ENCODE measurements around the gene IQCE.

DNA sequence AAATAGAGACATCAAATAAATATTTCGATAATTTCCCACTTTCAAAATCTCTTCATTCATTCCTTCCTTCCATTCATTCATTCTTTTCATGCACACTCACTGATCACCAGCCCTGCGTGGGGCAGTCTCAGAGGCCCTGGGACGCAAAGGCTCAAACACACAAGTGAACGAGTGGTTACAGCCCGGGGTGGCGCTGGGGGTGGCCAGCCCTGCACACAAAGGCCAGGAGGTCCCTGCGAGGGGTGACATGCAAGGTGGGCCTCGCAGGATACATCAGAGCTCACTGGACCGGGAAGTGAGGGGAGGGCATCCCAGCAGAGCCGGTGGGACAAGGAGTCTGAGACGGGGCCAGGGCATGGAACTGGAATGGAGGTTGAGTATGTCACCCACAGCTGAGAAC is 43.1 kb downstream of the IQCE start:
- TF ChIP-seq, protein P1, sequence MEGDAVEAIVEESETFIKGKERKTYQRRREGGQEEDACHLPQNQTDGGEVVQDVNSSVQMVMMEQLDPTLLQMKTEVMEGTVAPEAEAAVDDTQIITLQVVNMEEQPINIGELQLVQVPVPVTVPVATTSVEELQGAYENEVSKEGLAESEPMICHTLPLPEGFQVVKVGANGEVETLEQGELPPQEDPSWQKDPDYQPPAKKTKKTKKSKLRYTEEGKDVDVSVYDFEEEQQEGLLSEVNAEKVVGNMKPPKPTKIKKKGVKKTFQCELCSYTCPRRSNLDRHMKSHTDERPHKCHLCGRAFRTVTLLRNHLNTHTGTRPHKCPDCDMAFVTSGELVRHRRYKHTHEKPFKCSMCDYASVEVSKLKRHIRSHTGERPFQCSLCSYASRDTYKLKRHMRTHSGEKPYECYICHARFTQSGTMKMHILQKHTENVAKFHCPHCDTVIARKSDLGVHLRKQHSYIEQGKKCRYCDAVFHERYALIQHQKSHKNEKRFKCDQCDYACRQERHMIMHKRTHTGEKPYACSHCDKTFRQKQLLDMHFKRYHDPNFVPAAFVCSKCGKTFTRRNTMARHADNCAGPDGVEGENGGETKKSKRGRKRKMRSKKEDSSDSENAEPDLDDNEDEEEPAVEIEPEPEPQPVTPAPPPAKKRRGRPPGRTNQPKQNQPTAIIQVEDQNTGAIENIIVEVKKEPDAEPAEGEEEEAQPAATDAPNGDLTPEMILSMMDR (conservative IDR thresholded peaks at IDR 0.05), result no peak
- no peak for TF ChIP-seq EZH2 (IDR thresholded peaks at IDR 0.05; ENCODE audit: low read depth)

All from PC-9 (cell line).